ENCODE data around the gene FRMD4A. TPM values are rescaled to one million over a fixed set of nuclear protein-coding genes. Genes with fewer than 3 reads are reported as not detected.

Gene FRMD4A
- total RNA-seq, 1 donor from 2014 or later: 28.2 TPM

- no peaks in the 10 kb centered on the region for H3K27me3 ChIP-seq (ENCODE audit: control insufficient read depth, insufficient read depth, low read length)
- TF ChIP-seq CTCF (IDR thresholded peaks at IDR 0.05; ENCODE audit: insufficient read depth, low read length, poor library complexity, severe bottlenecking): no peak
- no peak overlapping the region for H3K4me3 ChIP-seq (ENCODE audit: low read depth, low read length)
- no peak for DNase-seq (ENCODE audit: low read depth)
- no peaks in the 10 kb centered on the region for H3K36me3 ChIP-seq (ENCODE audit: control insufficient read depth, insufficient read depth, low read length)
These were observed 714.9 kb downstream of the FRMD4A start for GRCh38 chr10:13615650-13616300.

GRCh38 chr10:13614530-13615332, 716.0 kb downstream of the FRMD4A start:
- Histone ChIP-seq H3K36me3 (ENCODE audit: control insufficient read depth, insufficient read depth, low read length) (no peaks in the 10 kb centered on the region), H3K27me3 (ENCODE audit: control insufficient read depth, insufficient read depth, low read length) (no peaks in the 10 kb centered on the region), H3K4me3 (ENCODE audit: low read depth, low read length) (no peak overlapping the region)
- no peak for TF ChIP-seq CTCF (IDR thresholded peaks at IDR 0.05; ENCODE audit: insufficient read depth, low read length, poor library complexity, severe bottlenecking)
- DNase-seq (ENCODE audit: low read depth): no peak

GRCh38 chr10:13613519-13613918, 717.2 kb downstream of the FRMD4A start:
- TF ChIP-seq CTCF (IDR thresholded peaks at IDR 0.05; ENCODE audit: insufficient read depth, low read length, poor library complexity, severe bottlenecking): peak; percentile 26
- no peaks in the 10 kb centered on the region for H3K27me3 ChIP-seq (ENCODE audit: control insufficient read depth, insufficient read depth, low read length)
- H3K4me3 ChIP-seq (ENCODE audit: low read depth, low read length): no peak overlapping the region
- H3K36me3 ChIP-seq (ENCODE audit: control insufficient read depth, insufficient read depth, low read length): no peaks in the 10 kb centered on the region
- no peak for DNase-seq (ENCODE audit: low read depth)

- no peak for TF ChIP-seq CTCF (IDR thresholded peaks at IDR 0.05; ENCODE audit: insufficient read depth, low read length, poor library complexity, severe bottlenecking)
- Histone ChIP-seq H3K27me3 (ENCODE audit: control insufficient read depth, insufficient read depth, low read length) (no peaks in the 10 kb centered on the region), H3K36me3 (ENCODE audit: control insufficient read depth, insufficient read depth, low read length) (no peaks in the 10 kb centered on the region), H3K4me3 (ENCODE audit: low read depth, low read length) (no peak overlapping the region)
- no peak for DNase-seq (ENCODE audit: low read depth)
These were observed 717.9 kb downstream of the FRMD4A start for GRCh38 chr10:13612654-13613373.

- no peak for TF ChIP-seq CTCF (IDR thresholded peaks at IDR 0.05; ENCODE audit: insufficient read depth, low read length, poor library complexity, severe bottlenecking)
- no peak for DNase-seq (ENCODE audit: low read depth)
- Histone ChIP-seq H3K36me3 (ENCODE audit: control insufficient read depth, insufficient read depth, low read length) (no peaks in the 10 kb centered on the region), H3K27me3 (ENCODE audit: control insufficient read depth, insufficient read depth, low read length) (no peaks in the 10 kb centered on the region), H3K4me3 (ENCODE audit: low read depth, low read length) (no peak overlapping the region)
These were observed 722.4 kb downstream of the FRMD4A start for GRCh38 chr10:13608246-13608853.
